Measurements from ENCODE around the gene CTBP1.
"Not testable (repeated sequence)": the region's sequence is repeated elsewhere in the genome, so short reads cannot be mapped to it uniquely, and the experiment has no call there.

CTBP1 gene

GRCh38 chr4:1237981-1238675, 10.8 kb downstream of the CTBP1 start:
- DNase-seq (ENCODE audit: low spot score), result no peak

- not testable (repeated sequence) for DNase-seq (ENCODE audit: low spot score)
Measured at GRCh38 chr4:1237261-1237660, 11.7 kb downstream of the CTBP1 start.

- not testable (repeated sequence) for DNase-seq (ENCODE audit: low spot score)
Measured at GRCh38 chr4:1236836-1237235, 12.1 kb downstream of the CTBP1 start.

GRCh38 chr4:1236103-1236641, 12.8 kb downstream of the CTBP1 start:
- DNase-seq (ENCODE audit: low spot score), result no peak

GRCh38 chr4:1235381-1236102, 13.4 kb downstream of the CTBP1 start:
- DNase-seq (ENCODE audit: low spot score), result no peak

GRCh38 chr4:1234811-1235292, 14.1 kb downstream of the CTBP1 start:
- no peak for DNase-seq (ENCODE audit: low spot score)

GRCh38 chr4:1234309-1234695, 14.6 kb downstream of the CTBP1 start:
- DNase-seq (ENCODE audit: low spot score), result peak; percentile 66

GRCh38 chr4:1233641-1234308, 15.2 kb downstream of the CTBP1 start:
- DNase-seq (ENCODE audit: low spot score), result no peak

GRCh38 chr4:1232661-1233621, 16.0 kb downstream of the CTBP1 start:
- no peak for DNase-seq (ENCODE audit: low spot score)

- no peak for DNase-seq (ENCODE audit: low spot score)
Measured at GRCh38 chr4:1231637-1232360, 17.1 kb downstream of the CTBP1 start.

- DNase-seq (ENCODE audit: low spot score), result no peak
Measured at GRCh38 chr4:1230971-1231636, 17.8 kb downstream of the CTBP1 start.

GRCh38 chr4:1230316-1230715, 18.6 kb downstream of the CTBP1 start:
- no peak for DNase-seq (ENCODE audit: low spot score)

- DNase-seq (ENCODE audit: low spot score), result no peak
Measured at GRCh38 chr4:1229117-1229849, 19.6 kb downstream of the CTBP1 start.

- no peak for DNase-seq (ENCODE audit: low spot score)
Measured at GRCh38 chr4:1227816-1228215, 21.1 kb downstream of the CTBP1 start.

- DNase-seq (ENCODE audit: low spot score), result no peak
Measured at GRCh38 chr4:1226598-1226997, 22.3 kb downstream of the CTBP1 start.

GRCh38 chr4:1226144-1226481, 22.8 kb downstream of the CTBP1 start:
- DNase-seq (ENCODE audit: low spot score), result no peak

- no peak for DNase-seq (ENCODE audit: low spot score)
Measured at GRCh38 chr4:1225272-1226143, 23.4 kb downstream of the CTBP1 start.

Data from GM03348 (cell line).